Skin of body (tissue), 2 donors: ENCODE results near the gene ZFYVE9. TPM values are rescaled to one million over a fixed set of nuclear protein-coding genes. Genes with fewer than 3 reads are reported as not detected.
"Not testable (repeated sequence)": the region's sequence is repeated elsewhere in the genome, so short reads cannot be mapped to it uniquely, and the experiment has no call there.

Experiments
- DNase-seq: peaks from one replicate; lab custom pipeline; 2025; lab: John Stamatoyannopoulos, UW
- total RNA-seq: library from RNA; depleted of rRNA; stranded (reverse); fragments of >200 nt; gene quantifications from one replicate; pipeline ENCODE4 v1.2.3, GENCODE V29; 2014

The ZFYVE9 gene
- total RNA-seq, 1 donor from 2014 or later, result 41.0 TPM

DNA sequence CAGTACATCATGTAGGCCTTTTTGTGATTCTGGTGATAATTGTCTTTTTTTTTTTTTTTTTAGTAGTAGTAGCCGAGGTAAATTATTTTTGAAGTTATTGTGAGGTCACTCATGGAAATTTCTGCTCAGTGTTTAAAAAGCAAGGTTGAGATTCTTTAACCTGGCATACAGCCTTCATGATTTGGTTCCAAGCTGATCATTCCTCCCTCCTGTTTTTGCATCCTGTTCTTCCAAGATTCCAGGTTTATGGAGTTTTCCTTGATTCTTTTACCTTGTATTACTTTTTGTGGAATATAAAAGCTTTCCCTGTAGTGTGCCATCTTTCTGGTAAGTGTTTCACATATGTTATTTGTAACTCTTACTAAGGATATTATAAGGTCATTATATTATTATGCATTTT is 9.1 kb downstream of the ZFYVE9 start:
- DNase-seq, result no peak

DNA sequence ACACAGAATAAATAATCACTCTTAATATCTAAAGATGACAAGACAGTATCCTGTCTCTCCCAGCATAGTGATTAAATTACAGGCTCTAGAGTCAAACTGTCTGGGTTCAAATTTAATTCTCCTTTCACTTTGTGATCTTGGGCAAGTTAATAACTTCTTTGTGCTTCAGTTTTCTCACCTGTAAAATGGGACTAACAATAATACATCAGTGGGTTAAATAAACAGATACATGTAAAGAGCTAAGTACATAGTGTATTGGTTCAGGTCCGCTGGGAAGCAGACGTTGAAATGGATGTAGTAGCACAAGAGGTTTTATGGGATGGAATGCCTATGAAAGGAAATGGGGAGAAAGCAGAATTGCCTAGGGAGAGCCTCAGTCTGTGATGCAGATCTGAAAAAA is 10.7 kb downstream of the ZFYVE9 start:
- no peak for DNase-seq

DNA sequence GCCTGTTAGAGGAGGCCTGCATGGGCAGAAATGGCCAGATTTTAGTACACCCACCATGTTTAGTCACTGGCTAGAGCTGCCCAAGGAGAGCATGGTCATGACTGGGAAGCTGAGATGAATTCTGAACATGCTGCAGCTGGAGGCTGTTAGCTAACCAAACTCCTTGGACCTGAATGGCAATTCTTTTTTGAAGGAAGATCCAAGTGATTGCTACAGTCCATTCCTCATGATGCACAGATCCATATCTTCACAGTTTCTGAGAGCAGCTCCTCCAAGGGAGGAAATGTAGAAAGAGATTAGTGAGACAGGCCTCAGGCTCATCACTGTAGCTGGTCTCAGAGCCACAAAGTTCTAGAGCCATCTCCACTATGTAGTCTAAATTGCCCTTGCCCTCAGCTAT is 11.1 kb downstream of the ZFYVE9 start:
- no peak for DNase-seq

DNA sequence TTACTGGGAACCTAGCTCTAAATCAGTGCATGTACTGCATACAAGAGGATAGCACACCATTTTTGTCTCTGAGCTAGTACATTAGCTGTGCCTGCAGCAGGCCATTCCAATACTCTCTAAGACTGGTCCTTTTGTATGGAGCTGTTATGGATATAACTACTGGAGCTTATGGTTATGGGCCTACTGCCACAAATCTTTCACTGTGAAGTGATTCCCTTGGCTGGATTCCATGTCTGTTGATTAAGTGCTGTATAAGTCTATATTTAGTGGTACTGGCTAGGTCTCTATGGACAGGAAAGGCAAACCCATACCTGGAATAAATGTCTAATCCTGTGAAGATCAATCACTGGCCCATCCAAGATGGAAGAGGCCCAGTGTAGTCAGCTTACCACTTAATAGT is 12.0 kb downstream of the ZFYVE9 start:
- no peak for DNase-seq

GRCh38 chr1:52156460-52156859 is 14.6 kb downstream of the ZFYVE9 start:
- DNase-seq, result no peak

DNA sequence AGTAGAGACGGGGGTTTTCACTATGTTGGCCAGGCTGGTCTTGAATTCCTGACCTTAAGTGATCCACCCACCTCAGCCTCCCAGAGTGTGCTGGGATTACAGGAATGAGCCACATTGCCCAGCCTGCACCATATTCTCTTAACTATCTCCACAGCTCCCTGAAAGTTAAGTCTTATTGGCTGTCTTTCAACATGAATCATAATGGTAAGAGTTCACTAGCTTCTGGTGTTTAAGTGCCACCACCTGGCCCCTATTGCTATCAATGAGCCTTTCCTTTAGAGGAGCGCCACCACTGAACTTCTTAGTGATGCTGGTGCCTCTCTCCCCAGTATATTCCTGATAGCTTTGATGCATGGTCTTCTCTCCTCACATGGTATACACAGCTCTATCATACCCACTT is 15.7 kb downstream of the ZFYVE9 start:
- DNase-seq, result no peak

DNA sequence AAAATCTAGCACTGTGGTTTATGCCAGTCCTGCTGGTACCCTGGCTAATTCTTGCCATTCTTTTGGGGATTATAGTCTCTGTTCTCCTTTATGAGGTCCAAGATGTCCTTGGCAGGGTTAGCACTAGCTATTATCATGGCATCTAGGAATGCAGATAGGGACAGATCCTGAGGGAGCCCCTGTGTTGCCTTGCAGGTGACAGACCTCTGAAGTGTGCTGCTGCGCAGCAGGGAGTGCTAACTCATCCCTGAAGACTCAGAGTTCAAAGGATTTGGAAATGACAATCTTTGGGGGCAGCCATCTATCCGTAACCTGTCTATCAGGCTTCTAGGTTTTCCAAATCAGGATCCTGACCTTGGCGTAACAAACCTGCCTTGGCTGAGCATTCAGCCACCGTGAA is 16.3 kb downstream of the ZFYVE9 start:
- no peak for DNase-seq

- DNase-seq, result no peak
Measured at GRCh38 chr1:52159033-52159789, 17.3 kb downstream of the ZFYVE9 start.

DNA sequence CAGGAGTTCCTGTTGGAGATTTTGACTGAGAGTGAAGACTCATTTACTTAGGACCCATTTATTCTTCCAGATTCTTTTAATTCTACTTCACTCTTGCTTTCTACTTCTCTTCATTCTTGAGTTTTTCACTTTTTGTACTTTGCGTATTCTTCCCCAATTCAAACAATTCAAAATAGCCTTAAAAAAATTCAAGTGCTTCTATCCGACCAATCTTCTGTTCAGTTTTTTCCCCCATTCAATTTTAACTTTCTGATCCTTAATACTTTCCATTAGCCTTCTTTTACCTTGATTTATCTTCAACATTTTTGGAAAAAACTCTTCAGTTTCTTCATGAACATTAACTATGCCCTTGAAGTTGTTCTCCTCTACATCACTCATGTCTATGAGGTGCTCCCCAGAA is 21.1 kb downstream of the ZFYVE9 start:
- no peak for DNase-seq

- DNase-seq, result no peak
Measured at GRCh38 chr1:52164604-52165003, 22.7 kb downstream of the ZFYVE9 start.

DNA sequence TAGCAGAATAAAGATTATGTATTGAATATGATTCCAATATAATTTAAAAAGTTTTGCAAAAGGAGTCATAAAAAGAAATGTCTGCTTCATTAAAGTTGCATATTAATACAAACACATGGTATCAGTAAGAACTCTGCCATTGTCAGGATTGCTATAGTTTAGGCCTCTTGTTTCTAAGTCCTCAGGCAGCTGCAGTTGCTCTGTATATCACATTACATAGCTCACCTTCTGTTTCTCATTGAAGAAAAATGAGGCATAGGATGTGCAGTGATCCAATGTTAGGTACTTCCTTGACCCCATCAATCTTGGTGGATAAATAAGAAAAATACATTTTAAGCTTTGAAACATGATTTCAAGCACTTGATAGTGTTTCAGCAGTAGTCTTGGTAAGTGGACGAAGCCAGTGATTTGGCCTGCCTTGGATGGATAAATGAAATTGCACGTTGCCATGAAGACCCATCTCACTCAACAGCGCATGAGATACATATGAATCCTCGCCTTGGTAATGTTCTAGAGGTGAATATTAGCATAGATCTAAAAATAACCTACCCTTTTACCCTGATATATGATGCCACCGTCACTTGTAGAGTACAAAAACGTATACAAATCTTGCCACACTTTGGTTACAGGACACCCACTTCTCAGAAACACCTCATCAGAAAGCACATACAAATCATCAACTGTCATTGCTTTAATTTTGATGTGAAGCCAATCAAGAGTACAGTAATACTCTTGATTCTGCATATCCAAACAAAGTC is 25.3 kb downstream of the ZFYVE9 start:
- DNase-seq, result no peak

GRCh38 chr1:52168373-52169080 is 26.6 kb downstream of the ZFYVE9 start:
- no peak for DNase-seq

DNA sequence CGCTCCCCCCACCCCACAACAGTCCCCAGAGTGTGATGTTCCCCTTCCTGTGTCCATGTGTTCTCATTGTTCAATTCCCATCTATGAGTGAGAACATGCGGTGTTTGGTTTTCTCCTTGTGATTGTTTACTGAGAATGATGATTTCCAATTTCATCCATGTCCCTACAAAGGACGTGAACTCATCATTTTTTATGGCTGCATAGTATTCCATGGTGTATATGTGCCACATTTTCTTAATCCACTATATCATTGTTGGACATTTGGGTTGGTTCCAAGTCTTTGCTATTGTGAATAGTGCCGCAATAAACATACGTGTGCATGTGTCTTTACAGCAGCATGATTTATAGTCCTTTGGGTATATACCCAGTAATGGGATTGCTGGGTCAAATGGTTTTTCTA is 29.3 kb downstream of the ZFYVE9 start:
- DNase-seq, result not testable (repeated sequence)

DNA sequence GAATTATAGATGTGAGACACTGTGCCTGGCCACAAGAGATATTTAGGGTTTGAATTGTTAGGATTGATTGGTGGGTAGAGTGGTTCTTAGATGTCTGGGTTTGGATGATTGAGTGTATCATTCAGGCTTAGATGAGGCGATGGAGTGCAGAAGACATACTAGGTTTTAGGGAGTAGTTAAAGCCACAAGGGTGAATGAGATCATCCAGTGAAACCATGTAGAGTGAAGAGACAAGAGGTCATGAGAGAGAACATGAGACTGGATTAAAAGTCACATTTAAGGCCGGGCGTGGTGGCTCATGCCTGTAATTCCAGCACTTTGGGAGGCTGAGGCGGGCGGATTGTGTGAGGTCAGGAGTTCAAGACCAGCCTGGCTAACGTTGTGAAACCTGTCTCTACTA is 37.2 kb downstream of the ZFYVE9 start:
- no peak for DNase-seq

DNA sequence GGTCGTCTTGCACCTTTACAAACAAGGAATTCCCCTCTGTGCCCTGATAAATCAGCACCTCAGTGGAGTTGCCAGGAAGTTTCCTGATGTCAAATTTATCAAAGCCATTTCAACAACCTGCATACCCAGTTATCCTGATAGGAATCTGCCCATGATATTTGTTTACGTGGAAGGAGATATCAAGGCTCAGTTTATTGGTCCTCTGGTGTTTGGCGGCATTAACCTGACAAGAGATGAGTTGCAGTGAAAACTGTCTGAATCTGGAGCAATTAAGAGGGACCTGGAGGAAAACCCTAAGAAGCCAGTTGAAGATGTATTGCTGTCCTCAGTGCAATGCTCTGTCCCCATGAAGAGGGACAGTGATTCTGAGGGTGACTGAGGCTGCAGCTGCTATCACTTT is 38.3 kb downstream of the ZFYVE9 start:
- DNase-seq, result no peak

DNA sequence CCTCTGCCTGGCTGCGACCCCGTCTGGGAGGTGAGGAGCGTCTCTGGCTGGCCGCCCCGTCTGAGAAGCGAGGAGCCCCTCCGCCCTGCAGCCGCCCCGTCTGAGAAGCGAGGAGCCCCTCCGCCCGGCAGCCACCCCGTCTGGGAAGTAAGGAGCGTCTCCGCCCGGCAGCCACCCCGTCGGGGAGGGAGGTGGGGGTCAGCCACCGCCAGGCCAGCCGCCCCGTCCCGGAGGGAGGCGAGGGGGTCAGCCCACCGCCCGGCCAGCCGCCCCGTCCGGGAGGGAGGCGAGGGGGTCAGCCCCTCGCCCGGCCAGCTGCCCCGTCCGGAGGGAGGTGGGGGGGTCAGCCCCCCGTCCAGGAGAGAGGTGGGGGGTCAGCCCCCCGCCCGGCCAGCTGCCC is 39.9 kb downstream of the ZFYVE9 start:
- not testable (repeated sequence) for DNase-seq

GRCh38 chr1:52182328-52182727 is 40.4 kb downstream of the ZFYVE9 start:
- DNase-seq, result not testable (repeated sequence)

DNA sequence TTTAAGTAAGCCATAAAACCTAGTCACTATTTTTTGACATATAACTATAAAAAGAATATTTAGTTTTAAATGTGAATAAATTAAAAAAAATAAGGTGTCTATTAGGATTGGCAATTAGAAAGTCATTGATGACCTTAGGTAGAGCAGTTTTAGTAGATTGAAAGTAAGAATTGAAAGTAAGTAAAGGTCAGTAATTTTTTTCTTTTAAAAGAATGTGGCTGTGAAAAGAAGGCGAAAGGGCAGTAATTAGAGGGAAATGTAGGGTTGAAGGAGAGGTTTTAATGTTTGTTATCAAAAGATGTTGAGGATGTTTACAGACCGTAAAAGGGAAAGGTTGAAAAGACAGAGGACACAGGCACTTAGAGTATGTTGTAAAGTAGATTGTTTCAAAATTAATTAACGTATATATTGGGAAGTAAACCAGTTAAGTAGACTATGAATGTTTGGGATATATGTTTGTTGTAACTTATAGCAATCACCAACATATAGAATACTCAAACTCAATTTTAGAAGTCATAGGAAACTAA is 41.0 kb downstream of the ZFYVE9 start:
- no peak for DNase-seq

GRCh38 chr1:52186449-52186848 is 44.6 kb downstream of the ZFYVE9 start:
- DNase-seq, result no peak

DNA sequence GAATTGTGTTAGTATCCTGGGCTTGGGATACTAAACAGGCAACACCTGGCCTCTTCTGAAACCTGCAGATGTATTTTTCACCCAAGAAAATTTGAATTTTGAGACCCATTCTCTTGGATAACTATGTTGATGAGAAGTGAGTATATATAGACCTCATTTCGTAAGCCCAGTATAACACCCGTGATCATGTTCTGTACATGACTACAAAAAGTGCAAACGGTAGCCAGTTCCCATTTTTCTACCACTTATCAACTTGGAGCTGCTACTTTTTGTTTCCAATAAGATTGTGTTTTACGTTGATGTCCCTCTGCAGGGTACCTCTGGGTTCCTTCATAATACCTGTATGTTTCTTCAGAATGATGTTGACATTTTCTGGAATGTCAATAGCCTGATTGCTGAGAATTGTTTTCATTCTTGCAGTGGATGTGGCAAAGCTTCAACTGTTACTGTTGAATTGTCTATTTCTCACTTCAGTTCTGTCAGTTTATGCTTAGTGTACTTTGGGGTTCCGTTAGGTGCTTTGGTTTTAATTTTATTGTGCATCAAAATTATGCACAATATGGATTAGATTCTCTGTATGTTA is 48.1 kb downstream of the ZFYVE9 start:
- DNase-seq, result no peak

DNA sequence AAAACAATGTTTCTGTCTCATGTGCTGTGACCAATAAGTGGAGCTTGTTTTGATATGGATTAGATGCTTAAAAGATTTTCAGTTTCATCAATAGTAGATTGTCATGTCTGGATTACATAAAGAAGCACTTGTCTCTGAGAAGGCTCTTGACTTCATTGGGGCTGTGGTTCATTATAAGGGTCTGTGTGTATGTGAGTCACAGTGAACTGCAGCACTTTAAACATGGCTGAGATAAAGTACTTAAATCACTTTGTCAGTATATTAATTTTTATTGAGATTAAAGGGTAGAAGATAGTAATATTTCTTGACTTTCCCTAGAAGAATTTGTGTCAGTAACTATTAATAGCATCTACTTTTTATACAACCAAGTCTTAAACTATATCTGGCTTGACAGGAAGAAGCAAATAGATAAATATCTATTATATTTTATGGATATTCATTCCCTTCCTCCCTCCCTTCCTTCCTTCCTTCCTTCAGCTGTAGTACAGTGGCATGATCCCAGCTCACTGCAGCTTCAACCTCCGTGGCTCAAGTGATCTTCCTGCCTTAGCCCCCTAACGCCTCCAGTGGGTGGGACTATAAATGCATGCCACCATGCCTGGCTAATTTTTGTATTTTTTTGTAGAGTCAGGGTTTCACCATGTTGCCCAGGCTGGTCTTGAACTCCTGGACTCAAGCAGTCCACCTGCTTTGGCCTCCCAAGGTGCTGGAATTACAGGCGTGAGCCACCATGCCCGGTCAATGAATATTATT is 48.8 kb downstream of the ZFYVE9 start:
- DNase-seq, result no peak
